ENCODE measurements around the gene C16orf86.

C16orf86 gene

DNA sequence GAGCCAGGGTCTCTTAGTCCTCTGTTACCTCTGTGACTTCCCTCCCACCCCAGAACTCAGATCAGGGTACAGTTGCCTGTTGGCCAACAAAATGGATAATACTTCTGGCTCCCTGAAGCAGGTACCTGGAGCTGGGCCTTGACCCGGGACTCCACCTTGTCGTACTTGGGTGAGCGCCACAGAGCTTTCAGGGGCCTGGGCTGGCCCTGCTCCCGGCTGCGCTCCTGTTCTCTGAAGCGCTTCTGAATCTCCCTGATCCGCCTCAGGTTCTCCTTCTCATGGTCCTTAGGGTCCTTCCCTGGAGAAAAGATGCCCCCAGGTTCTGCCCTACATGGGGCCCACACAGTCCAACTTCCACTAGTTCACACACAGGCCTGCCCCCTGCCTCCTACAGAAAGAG, 1.7 kb upstream of the C16orf86 start:
- no peak overlapping the region for H3K4me2 ChIP-seq (ENCODE audit: low read depth, low read length, poor library complexity, severe bottlenecking)
- no peak overlapping the region for H3K4me3 ChIP-seq (ENCODE audit: insufficient read depth, low read length, poor library complexity, severe bottlenecking)
- no peak overlapping the region for H2AFZ ChIP-seq (ENCODE audit: low read depth, low read length, severe bottlenecking)
- no peaks in the 10 kb centered on the region for H3K27me3 ChIP-seq (ENCODE audit: low read length)
- no peak overlapping the region for H3K9ac ChIP-seq (ENCODE audit: low read length)
- H3K36me3 ChIP-seq (ENCODE audit: low read length), result no peaks in the 10 kb centered on the region
- H3F3A ChIP-seq (ENCODE audit: insufficient read depth), result peaks cover 3% of the 10 kb centered on the region; the same call in 1 of the 2 replicates
- TF ChIP-seq CTCF (IDR thresholded peaks at IDR 0.05; ENCODE audit: insufficient read depth, low read length, poor library complexity, severe bottlenecking) (no peak), EZH2phosphoT487 (conservative IDR thresholded peaks at IDR 0.05; ENCODE audit: low read length) (no peak)
- no peaks in the 10 kb centered on the region for H4K20me1 ChIP-seq (ENCODE audit: low read depth, low read length)
- H3K27ac ChIP-seq (ENCODE audit: low read depth, low read length), result no peak overlapping the region
- no peaks in the 10 kb centered on the region for H3K9me3 ChIP-seq (ENCODE audit: insufficient read depth, low read length)
- H3K9me2 ChIP-seq (replicated peaks; ENCODE audit: insufficient read depth, low read length), result no peaks in the 10 kb centered on the region
- no peaks in the 10 kb centered on the region for H3K79me2 ChIP-seq (ENCODE audit: insufficient read depth, low read length)

DNA sequence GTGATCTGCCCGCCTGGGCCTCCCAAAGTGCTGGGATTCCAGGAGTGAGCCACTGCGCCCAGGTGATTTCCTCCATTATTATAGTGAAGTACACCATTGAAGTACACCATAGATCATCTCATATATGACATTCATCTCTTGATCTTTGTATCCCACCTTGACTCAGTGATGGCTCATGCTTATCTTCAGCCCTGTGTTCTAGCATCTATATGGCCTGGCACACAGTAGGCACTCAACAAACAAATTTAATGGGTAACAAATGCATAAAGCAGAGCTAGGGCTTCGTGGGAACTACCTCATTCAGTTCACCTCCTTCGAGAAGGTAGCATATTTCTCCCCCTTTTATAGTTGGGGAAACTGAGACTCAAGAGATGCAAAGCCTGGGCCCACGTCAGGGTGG, 1.0 kb upstream of the C16orf86 start:
- no peak for TF ChIP-seq EZH2phosphoT487 (conservative IDR thresholded peaks at IDR 0.05; ENCODE audit: low read length)
- TF ChIP-seq CTCF (IDR thresholded peaks at IDR 0.05; ENCODE audit: insufficient read depth, low read length, poor library complexity, severe bottlenecking), result no peak
- Histone ChIP-seq H3K4me2 (ENCODE audit: low read depth, low read length, poor library complexity, severe bottlenecking) (peak overlapping the region; percentile 66), H3K9me2 (replicated peaks; ENCODE audit: insufficient read depth, low read length) (no peaks in the 10 kb centered on the region), H3K36me3 (ENCODE audit: low read length) (no peaks in the 10 kb centered on the region), H4K20me1 (ENCODE audit: low read depth, low read length) (no peaks in the 10 kb centered on the region), H3K27me3 (ENCODE audit: low read length) (no peaks in the 10 kb centered on the region), H3K79me2 (ENCODE audit: insufficient read depth, low read length) (no peaks in the 10 kb centered on the region), H3K4me3 (ENCODE audit: insufficient read depth, low read length, poor library complexity, severe bottlenecking) (no peak overlapping the region), H3F3A (ENCODE audit: insufficient read depth) (peaks cover 3% of the 10 kb centered on the region; the same call in 1 of the 2 replicates), H2AFZ (ENCODE audit: low read depth, low read length, severe bottlenecking) (no peak overlapping the region), H3K9ac (ENCODE audit: low read length) (peak overlapping the region; percentile 52; the same call in 1 of the 2 replicates), H3K27ac (ENCODE audit: low read depth, low read length) (no peak overlapping the region), H3K9me3 (ENCODE audit: insufficient read depth, low read length) (no peaks in the 10 kb centered on the region)

DNA sequence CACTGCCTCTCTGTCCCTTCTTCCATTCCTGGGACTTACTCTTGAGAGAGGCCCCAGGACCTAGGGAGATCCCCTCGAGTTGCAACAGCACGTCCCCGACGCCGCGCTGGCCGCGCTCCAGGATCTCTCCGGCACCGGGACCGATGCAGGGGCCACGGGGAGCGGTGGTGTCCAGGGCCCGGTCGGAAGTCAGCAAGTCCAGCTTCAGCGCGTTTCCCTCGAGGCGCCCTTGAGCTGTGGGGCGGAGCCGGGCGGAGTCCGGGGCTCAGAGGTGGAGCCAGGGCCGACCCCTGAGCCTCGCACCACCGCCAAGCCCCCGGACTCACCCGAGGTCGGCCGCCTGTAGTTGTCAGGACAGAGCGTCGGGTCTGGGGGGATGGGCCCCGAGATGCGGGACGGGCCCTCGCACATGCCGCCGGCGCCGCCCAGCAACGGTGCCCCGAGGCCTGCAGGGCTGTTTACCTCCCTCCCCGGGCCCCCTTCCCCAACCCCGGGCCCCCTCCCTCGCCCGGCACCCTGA, 522 bp upstream of the C16orf86 start:
- Histone ChIP-seq H3K9ac (ENCODE audit: low read length) (peak overlapping the region; percentile 52), H3K27me3 (ENCODE audit: low read length) (no peaks in the 10 kb centered on the region), H3K27ac (ENCODE audit: low read depth, low read length) (no peak overlapping the region), H3K36me3 (ENCODE audit: low read length) (no peaks in the 10 kb centered on the region), H4K20me1 (ENCODE audit: low read depth, low read length) (no peaks in the 10 kb centered on the region), H3K9me3 (ENCODE audit: insufficient read depth, low read length) (no peaks in the 10 kb centered on the region), H3K4me2 (ENCODE audit: low read depth, low read length, poor library complexity, severe bottlenecking) (peak overlapping the region; percentile 66), H3K9me2 (replicated peaks; ENCODE audit: insufficient read depth, low read length) (no peaks in the 10 kb centered on the region), H3K79me2 (ENCODE audit: insufficient read depth, low read length) (no peaks in the 10 kb centered on the region), H3F3A (ENCODE audit: insufficient read depth) (peaks cover 3% of the 10 kb centered on the region; the same call in 1 of the 2 replicates), H2AFZ (ENCODE audit: low read depth, low read length, severe bottlenecking) (peak overlapping the region; percentile 86), H3K4me3 (ENCODE audit: insufficient read depth, low read length, poor library complexity, severe bottlenecking) (peak overlapping the region; percentile 60)
- TF ChIP-seq CTCF (IDR thresholded peaks at IDR 0.05; ENCODE audit: insufficient read depth, low read length, poor library complexity, severe bottlenecking) (no peak), EZH2phosphoT487 (conservative IDR thresholded peaks at IDR 0.05; ENCODE audit: low read length) (no peak)
